DMS 273 (cell line): ENCODE measurements around the gene EMC10.
"Not testable (repeated sequence)": the region's sequence is repeated elsewhere in the genome, so short reads cannot be mapped to it uniquely, and the experiment has no call there.

Experiments used
- DNase-seq: peaks from one replicate; lab custom pipeline; 2025; ENCODE audit not compliant: unreplicated experiment; lab: John Stamatoyannopoulos, UW

EMC10 gene

GRCh38 chr19:50476224-50476906 is at the start of gene EMC10, which contains the start of gene GARIN5A:
Gene EMC10, plus strand, starts transcription at chr19:50476507. Its CDS starts 38 bp downstream, at chr19:50476545.
Gene GARIN5A, minus strand, starts transcription at chr19:50476848. Its CDS starts 460 bp downstream, at chr19:50476388.
- DNase-seq, result peak; percentile 95

DNA sequence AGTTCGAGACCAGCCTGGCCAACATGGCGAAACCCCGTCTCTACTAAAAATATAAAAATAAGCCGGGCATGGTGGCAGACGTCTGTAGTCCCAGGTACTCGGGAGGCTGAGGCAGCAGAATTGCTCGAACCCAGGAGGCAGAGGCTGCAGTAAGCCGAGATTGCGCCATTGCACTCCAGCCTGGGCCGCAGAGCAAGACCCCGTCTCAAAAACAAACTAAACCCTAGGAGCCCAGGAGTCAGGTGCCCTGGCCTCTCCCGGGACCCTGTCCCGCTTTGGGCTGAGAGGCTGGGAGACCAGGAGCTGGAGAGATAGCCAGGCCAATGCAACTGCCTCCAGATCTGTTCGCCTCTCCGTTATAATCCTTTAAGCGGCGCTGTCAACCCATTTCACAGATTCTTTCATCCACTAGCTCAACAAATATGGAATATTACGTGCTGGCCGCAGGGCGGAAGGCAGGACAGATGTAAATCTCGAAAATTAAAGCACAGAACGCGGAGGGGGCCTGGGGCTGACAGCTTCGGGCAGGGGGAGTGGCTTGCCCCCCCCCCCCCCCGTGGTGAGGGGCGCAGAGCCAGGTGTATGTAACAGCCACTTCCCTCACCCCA is 48.9 kb upstream of the EMC10 start:
- no peak for DNase-seq

- no peak for DNase-seq
Measured at GRCh38 chr19:50427997-50428425, 48.3 kb upstream of the EMC10 start.

- no peak for DNase-seq
Measured at GRCh38 chr19:50428772-50429463, 47.4 kb upstream of the EMC10 start.

DNA sequence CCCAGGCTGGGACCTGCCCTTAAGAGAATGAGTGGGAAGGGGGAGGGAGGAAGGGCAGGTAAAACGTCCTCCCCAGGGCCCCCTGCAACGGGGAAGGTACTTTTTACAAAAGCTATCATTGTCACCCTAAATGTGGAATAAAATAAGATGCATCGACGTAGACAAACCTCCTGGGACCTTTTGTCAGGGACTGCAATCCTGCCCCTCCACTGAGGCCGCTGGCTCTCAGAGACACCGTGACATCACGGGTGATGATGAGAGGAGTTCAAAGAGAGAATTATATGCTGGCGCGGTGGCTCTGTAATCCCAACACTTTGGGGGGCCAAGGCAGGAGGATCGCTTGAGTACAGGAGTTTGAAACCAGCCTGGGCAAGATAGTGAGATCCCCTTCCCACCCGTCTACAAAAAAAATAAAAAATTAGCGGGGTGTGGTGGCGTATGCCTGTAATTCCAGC is 45.4 kb upstream of the EMC10 start:
- no peak for DNase-seq

GRCh38 chr19:50431343-50432220 is 44.7 kb upstream of the EMC10 start:
- DNase-seq, result peak; percentile 86

GRCh38 chr19:50432221-50433028 is 43.9 kb upstream of the EMC10 start, which contains the start of gene MYBPC2:
Gene MYBPC2, plus strand, starts transcription at chr19:50432892. Its CDS starts 62 bp downstream, at chr19:50432954.
- peak; percentile 68 for DNase-seq

GRCh38 chr19:50433201-50434180 is 42.8 kb upstream of the EMC10 start:
- DNase-seq, result no peak

GRCh38 chr19:50434525-50434924 is 41.8 kb upstream of the EMC10 start:
- peak; percentile 37 for DNase-seq

DNA sequence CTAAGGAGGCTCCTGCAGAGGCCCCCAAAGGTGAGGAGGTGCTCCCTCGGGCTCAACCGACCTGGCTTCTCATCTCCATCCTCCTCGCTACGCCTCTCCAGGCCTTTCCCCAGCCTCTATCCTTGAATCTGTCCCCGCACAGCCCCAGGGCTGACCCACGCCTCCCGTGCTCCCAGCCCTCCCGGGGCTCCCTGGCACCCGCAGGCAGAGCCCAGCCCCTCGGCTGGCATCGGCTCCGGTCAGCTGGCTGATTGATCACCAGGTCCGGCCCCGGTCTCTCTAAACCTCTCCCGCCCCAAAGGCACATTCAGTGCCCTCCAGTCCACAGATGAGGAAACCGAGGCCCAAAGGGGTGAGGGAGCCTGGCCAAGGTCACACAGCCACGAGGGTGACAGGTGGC is 41.1 kb upstream of the EMC10 start:
- DNase-seq, result no peak

DNA sequence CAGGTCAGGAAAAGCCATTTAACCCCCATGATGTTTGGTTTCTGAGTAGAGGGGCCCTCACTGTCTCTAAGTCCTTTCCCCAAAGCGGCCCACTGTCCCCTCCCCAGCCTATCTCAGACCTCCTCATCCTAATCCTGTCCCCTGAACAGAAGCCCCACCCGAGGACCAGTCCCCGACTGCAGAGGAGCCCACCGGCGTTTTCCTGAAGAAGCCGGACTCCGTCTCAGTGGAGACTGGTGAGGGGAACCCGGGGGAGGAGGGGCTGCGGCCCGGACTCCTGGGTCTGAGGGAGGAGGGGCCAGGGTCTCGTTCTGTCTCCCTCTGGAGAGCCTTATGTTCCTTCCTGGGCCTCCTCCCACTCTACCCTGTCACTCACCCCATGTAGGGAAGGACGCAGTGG is 40.7 kb upstream of the EMC10 start:
- DNase-seq, result no peak

DNA sequence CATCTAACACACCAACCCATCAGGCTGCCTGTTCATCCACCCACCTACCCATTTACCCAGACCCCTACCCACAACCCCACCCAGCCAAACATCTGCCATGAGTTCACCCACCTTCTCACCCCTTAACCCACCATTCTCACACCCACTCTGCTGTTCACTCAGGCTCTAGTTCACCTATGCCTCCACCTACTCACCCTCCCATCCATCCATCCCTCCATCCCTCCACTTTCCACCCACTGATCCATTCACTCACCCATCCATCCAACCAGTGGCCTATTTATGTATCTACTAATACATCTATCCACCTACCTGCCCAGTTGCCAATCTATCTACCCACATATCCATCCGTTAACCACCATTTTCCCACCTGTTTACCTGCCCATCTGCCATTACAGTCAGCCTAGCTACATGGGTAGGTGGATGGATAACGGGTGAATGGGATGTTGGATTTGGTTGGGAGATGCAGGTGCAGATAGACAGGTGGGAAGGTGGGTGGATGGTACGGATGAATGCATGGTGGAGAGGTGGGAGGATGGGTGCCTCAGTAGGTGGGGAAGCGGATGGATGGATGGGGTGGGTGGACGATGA is 38.4 kb upstream of the EMC10 start:
- DNase-seq, result no peak

GRCh38 chr19:50439130-50439529 is 37.2 kb upstream of the EMC10 start:
- not testable (repeated sequence) for DNase-seq

DNA sequence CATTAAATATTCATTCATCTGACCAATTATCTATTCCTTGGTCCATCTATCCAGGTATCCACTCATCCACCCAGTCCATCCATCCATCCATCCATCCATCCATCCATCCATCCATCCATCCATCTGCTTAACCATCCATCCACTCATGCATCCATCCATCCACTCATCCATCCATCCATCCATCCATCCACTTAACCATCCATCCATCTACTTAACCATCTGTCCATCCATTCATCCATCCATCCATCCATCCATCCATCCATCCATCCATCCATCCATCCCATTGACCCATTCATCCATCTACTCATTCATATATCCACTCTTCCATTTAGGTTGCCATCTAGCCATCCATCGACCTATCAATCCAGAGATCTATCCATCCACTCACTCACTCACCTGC is 32.2 kb upstream of the EMC10 start:
- no peak for DNase-seq

GRCh38 chr19:50447053-50447452 is 29.3 kb upstream of the EMC10 start:
- DNase-seq, result no peak

- DNase-seq, result no peak
Measured at GRCh38 chr19:50447750-50448149, 28.6 kb upstream of the EMC10 start.

- DNase-seq, result peak; percentile 40
Measured at GRCh38 chr19:50449236-50449899, 26.9 kb upstream of the EMC10 start.
